Sigmoid colon (tissue), 7 donors: ENCODE measurements around the gene NBEAL2. TPM values are rescaled to one million over a fixed set of nuclear protein-coding genes. Genes with fewer than 3 reads are reported as not detected.
A peak's percentile ranks its signal among the peaks of the same experiment; 100 is the strongest.
"Not testable (repeated sequence)": the region's sequence is repeated elsewhere in the genome, so short reads cannot be mapped to it uniquely, and the experiment has no call there.

Source experiments
- DNase-seq: peaks from one replicate; pipeline ENCODE4 v3.0.0-alpha.2; 2019
- H3K27ac ChIP-seq, 4 donors: fragments of 200-600 bp; sonication (generic); one replicate each; pipeline ENCODE4 v1.5.1; 2016 to 2019; ENCODE audit warnings: mild to moderate bottlenecking in 1 of 4
- H3K27me3 ChIP-seq, 3 donors: fragments of 200-600 bp; sonication (generic); one replicate each; pipeline ENCODE4 v1.5.1; 2019; ENCODE audit warnings: mild to moderate bottlenecking in 1 of 3
- H3K36me3 ChIP-seq, 4 donors: fragments of 200-600 bp; sonication (generic); one replicate each; pipeline ENCODE4 v1.5.1; 2016 to 2019
- H3K4me1 ChIP-seq, 4 donors: fragments of 200-600 bp; sonication (generic); one replicate each; pipeline ENCODE4 v1.5.1; 2017 to 2019
- H3K4me3 ChIP-seq, 4 donors: fragments of 200-600 bp; sonication (generic); one replicate each; pipeline ENCODE4 v1.5.1; 2017 to 2019; ENCODE audit warnings: mild to moderate bottlenecking in 2 of 4, moderate library complexity in 1 of 4
- H3K9me3 ChIP-seq, 4 donors: fragments of 200-600 bp in 3 of 4; sonication (generic) in 3 of 4; one replicate each; pipeline versions ENCODE4 v1.5.1 to v1.6.1; 2013 to 2019
- CTCF ChIP-seq, 4 experiments: fragments of 450-650 bp in 3 of 4; fragments of 200-600 bp in 1 of 4; IDR thresholded peaks; one replicate each; pipeline ENCODE4 v1.5.1; 2016 to 2019; ENCODE audit warnings: antibody characterized with exemption in 4 of 4, mild to moderate bottlenecking in 3 of 4, moderate library complexity in 2 of 4
- EP300 ChIP-seq, 4 donors: sonication (generic); formaldehyde crosslinking; IDR thresholded peaks; one replicate each; pipeline ENCODE4 v1.6.1; 2017; ENCODE audit warnings: antibody characterized with exemption in 4 of 4
- POLR2A ChIP-seq, 2 donors: fragments of 450-650 bp; IDR thresholded peaks; one replicate each; pipeline ENCODE4 v1.6.1; 2016; ENCODE audit warnings: antibody characterized with exemption in 2 of 2, mild to moderate bottlenecking in 2 of 2, moderate library complexity in 2 of 2
- POLR2AphosphoS5 ChIP-seq, 4 donors: sonication (generic); formaldehyde crosslinking; IDR thresholded peaks; one replicate each; pipeline ENCODE4 v1.6.1; 2017; ENCODE audit warnings: antibody characterized with exemption in 4 of 4
- WGBS, 2 donors: extraction: QIAGEN DNeasy Blood & Tissue Kit; methylation state at CpG; one replicate each; pipeline ENCODE4 v1.1.7; 2013; 5-methylcytosine and 5-hydroxymethylcytosine counted together
- intact Hi-C: fragments of 100-400 bp; cut with DNase I; formaldehyde crosslinking; loops from one replicate; pipeline ENCODE4 v1.15.1; 2023
- polyA plus RNA-seq, 3 donors: library from polyadenylated mRNA; stranded (reverse); fragments of 200-250 nt; gene quantifications; one replicate each; pipeline ENCODE4 v1.2.3, GENCODE V29; 2013
- total RNA-seq, 4 donors: library from RNA; depleted of rRNA; stranded (reverse); fragments of >200 nt; gene quantifications; one replicate each; pipeline ENCODE4 v1.1.0, GENCODE V29; 2016
- donor health status: healthy with polysubstance abuse.
- donor health status: Bipolar disorder and iron deficiency.
- donor health status: healthy.

Gene NBEAL2
- total and polyA plus RNA-seq, 7 donors, result 7.8 to 88.0 (median 12.5) TPM

- no peak overlapping the region for H3K4me3 ChIP-seq
- H3K36me3 ChIP-seq, result peaks cover 13 to 62% (median 30%) of the 10 kb centered on the region in 4 donors
- no peak for DNase-seq
- no peak overlapping the region for H3K27ac ChIP-seq
- H3K9me3 ChIP-seq, result no peaks in the 10 kb centered on the region
- TF ChIP-seq POLR2AphosphoS5 (IDR thresholded peaks at IDR 0.05), result no peak
- TF ChIP-seq CTCF (IDR thresholded peaks at IDR 0.05), result no peak
- TF ChIP-seq POLR2A (IDR thresholded peaks at IDR 0.05), result no peak
- no peak for TF ChIP-seq EP300 (IDR thresholded peaks at IDR 0.05)
- intact Hi-C loops, result no loop called here
- peaks cover 0 to 29% (median 27%) of the 10 kb centered on the region in 4 donors for H3K4me1 ChIP-seq
- H3K27me3 ChIP-seq, result no peaks in the 10 kb centered on the region
Observed at GRCh38 chr3:47018269-47018611, 38.8 kb downstream of the NBEAL2 start.

GRCh38 chr3:47019201-47019600 lies 39.7 kb downstream of the NBEAL2 start:
- H3K4me1 ChIP-seq, result peaks cover 0 to 31% (median 27%) of the 10 kb centered on the region in 4 donors
- H3K36me3 ChIP-seq, result peaks cover 13 to 53% (median 30%) of the 10 kb centered on the region in 4 donors
- H3K27ac ChIP-seq, result no peak overlapping the region
- intact Hi-C loops, result no loop called here
- no peak for DNase-seq
- WGBS, 2 donors, result 76 to 80% methylated on average over 1 of the region's 1 CpG
- TF ChIP-seq CTCF (IDR thresholded peaks at IDR 0.05) (no peak), POLR2AphosphoS5 (IDR thresholded peaks at IDR 0.05) (no peak), EP300 (IDR thresholded peaks at IDR 0.05) (no peak), POLR2A (IDR thresholded peaks at IDR 0.05) (no peak)
- H3K27me3 ChIP-seq, result no peaks in the 10 kb centered on the region
- no peaks in the 10 kb centered on the region for H3K9me3 ChIP-seq
- H3K4me3 ChIP-seq, result no peak overlapping the region

GRCh38 chr3:47020311-47020710 lies 40.8 kb downstream of the NBEAL2 start:
- intact Hi-C loops, result no loop called here
- Histone ChIP-seq H3K4me1 (peaks cover 0 to 31% (median 28%) of the 10 kb centered on the region in 4 donors), H3K27ac (no peak overlapping the region), H3K9me3 (no peaks in the 10 kb centered on the region), H3K4me3 (no peak overlapping the region), H3K27me3 (no peaks in the 10 kb centered on the region), H3K36me3 (peaks cover 13 to 46% (median 30%) of the 10 kb centered on the region in 4 donors)
- no peak for TF ChIP-seq POLR2AphosphoS5 (IDR thresholded peaks at IDR 0.05)
- 94 to 95% methylated on average over 4 of the region's 4 CpGs for WGBS, 2 donors
- no peak for DNase-seq

- H3K27ac ChIP-seq, result peak overlapping the region; percentile 30 to 51 (median 43)
- peaks cover 0 to 31% (median 29%) of the 10 kb centered on the region in 4 donors for H3K4me1 ChIP-seq
- TF ChIP-seq EP300 (IDR thresholded peaks at IDR 0.05), result no peak
- no peak for TF ChIP-seq POLR2AphosphoS5 (IDR thresholded peaks at IDR 0.05)
- TF ChIP-seq CTCF (IDR thresholded peaks at IDR 0.05), result no peak
- TF ChIP-seq POLR2A (IDR thresholded peaks at IDR 0.05), result no peak
- intact Hi-C loops, result no loop called here
- no peaks in the 10 kb centered on the region for H3K27me3 ChIP-seq
- H3K9me3 ChIP-seq, result no peaks in the 10 kb centered on the region
- 11 to 54% methylated on average over 1 of the region's 1 CpG for WGBS, 2 donors
- DNase-seq, result peak; percentile 66
- peaks cover 2 to 25% (median 14%) of the 10 kb centered on the region in 4 donors for H3K36me3 ChIP-seq
- H3K4me3 ChIP-seq, result no peak overlapping the region
Observed at GRCh38 chr3:47022641-47023071, 43.2 kb downstream of the NBEAL2 start.

GRCh38 chr3:47024932-47025331 lies 45.5 kb downstream of the NBEAL2 start:
- Histone ChIP-seq H3K4me1 (peaks cover 0 to 31% (median 28%) of the 10 kb centered on the region in 4 donors), H3K4me3 (no peak overlapping the region), H3K36me3 (peaks cover 0 to 17% (median 0%) of the 10 kb centered on the region in 4 donors), H3K9me3 (no peaks in the 10 kb centered on the region), H3K27ac (no peak overlapping the region), H3K27me3 (no peaks in the 10 kb centered on the region)
- TF ChIP-seq EP300 (IDR thresholded peaks at IDR 0.05), result no peak
- TF ChIP-seq CTCF (IDR thresholded peaks at IDR 0.05), result no peak
- no peak for TF ChIP-seq POLR2AphosphoS5 (IDR thresholded peaks at IDR 0.05)
- TF ChIP-seq POLR2A (IDR thresholded peaks at IDR 0.05), result no peak
- DNase-seq, result no peak
- intact Hi-C loops, result no loop called here

- DNase-seq, H3K27me3 ChIP-seq, H3K9me3 ChIP-seq, H3K4me3 ChIP-seq, intact Hi-C loops, H3K27ac ChIP-seq: not testable (repeated sequence)
- H3K4me1 ChIP-seq, result peaks cover 0 to 29% (median 22%) of the 10 kb centered on the region in 4 donors
- peaks cover 0 to 14% (median 0%) of the 10 kb centered on the region in 4 donors for H3K36me3 ChIP-seq
- 95 to 98% methylated on average over 1 of the region's 1 CpG for WGBS, 2 donors
Observed at GRCh38 chr3:47026432-47026831, 47.0 kb downstream of the NBEAL2 start.
